ENCODE data around the gene MECR.

GRCh38 chr1:29152046-29152805, 78.5 kb downstream of the MECR start:
- TF ChIP-seq POLR2AphosphoS5 (IDR thresholded peaks at IDR 0.05; ENCODE audit: borderline replicate concordance, low read depth, low read length) (no peak), EZH2 (IDR thresholded peaks at IDR 0.05) (no peak)

Data from SK-N-MC (cell line).